T follicular helper cell (primary cell): ENCODE measurements around the gene C1S.
"Not testable (repeated sequence)": the region's sequence is repeated elsewhere in the genome, so short reads cannot be mapped to it uniquely, and the experiment has no call there.

Experiments used
- DNase-seq: peaks from one replicate; pipeline ENCODE4 v3.0.0-alpha.2; 2020; ENCODE audit warnings: low read depth

The C1S gene

DNA sequence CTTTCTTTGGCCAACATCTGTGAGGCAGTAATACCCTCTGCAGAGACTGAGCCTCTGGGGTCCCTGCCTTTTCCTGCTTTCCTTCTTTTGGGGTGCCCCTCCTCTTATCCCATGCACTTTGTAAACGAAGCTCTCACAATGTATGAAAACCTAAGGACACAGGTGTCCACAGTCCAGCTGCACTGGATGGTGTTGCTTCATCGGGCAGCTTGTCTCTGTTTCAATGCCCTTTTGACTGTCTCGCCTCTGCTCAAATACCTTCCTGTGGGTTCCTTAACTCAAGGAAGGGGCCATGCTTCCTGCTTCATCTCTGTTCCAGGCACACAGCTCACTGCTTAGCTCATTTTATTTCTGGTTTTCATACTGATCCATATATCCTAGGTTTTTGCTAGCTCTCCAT, 42.1 kb downstream of the C1S start:
- no peak for DNase-seq

- no peak for DNase-seq
Observed at GRCh38 chr12:7103837-7104584, 43.5 kb downstream of the C1S start.

DNA sequence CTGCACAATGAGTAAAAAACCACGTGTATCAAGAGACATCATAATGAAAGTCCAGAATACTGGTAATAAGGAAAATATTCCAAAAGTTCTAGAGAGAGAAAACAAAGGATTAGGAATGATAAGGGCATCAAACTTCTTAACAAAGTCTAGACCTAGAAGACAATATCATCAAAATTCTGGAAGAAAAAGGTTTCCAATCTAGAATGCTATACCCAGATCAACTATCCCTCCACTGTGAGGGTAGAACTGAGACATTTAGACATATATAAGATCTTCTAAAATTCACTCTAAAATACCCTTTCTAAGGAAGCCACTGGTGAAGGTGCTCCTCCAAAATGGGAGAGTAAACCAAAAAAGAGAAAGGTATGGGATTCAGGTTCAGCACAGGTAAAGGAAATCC, 45.6 kb downstream of the C1S start:
- no peak for DNase-seq

GRCh38 chr12:7107181-7107580, 46.7 kb downstream of the C1S start:
- DNase-seq, result not testable (repeated sequence)

DNA sequence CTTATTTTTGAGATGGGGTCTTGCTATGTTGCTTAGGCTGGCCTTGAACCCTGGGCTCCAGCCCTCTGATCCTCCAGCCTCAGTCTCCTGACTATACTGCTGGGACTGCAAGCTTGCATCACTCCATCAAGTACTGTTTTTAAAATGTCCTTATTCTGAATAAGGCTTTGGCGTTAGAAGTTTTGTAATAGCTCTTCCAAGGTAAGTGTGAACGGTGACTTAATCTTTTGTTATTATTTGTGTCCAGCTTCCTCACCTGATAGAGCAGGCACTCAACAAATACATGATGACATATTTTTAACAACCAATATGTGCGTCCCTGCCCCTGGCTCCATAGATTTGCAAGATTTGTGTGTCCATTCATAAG, 47.1 kb downstream of the C1S start:
- DNase-seq, result no peak

DNA sequence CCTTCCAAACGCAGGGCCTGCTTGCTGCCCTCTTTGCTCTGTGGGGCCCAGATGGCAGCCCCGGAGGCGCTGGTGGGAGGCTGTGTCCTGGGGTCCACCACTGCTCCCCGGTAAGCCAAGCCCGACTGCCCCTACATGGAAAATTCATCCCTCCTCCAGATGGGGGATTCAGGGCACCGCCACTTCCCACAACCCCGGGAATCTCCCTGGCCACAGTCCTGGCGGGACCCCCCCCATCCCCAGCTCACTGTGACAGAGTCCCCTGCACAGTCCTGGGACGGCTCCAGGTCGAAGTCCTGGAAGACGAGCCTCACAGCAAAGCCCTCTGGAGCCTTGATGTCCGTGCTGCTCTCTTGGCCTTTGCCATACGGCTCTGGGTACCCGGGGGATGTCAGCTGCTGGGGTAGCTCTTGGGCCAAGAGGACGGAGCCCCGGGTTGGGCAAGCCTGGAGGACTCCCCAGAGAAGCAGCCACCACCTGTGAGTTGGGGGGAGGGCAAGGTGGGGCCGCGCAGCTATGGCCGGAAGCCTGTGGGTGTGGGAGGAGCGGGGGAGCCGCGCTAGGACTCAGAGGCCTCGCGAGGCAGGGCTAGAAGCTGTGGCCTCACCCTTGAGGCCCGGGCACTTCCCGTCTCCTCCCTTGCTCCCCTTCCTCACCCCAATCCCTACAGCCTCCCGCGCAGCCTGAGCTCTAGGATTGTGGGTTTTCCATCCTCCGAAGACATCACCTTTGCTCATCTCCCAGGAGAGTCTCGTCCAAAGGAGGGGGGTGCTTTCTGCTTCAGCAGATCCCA, 47.7 kb downstream of the C1S start:
- peak; percentile 54 for DNase-seq

GRCh38 chr12:7108796-7109571, 48.5 kb downstream of the C1S start, which contains the start of gene C1RL:
Gene C1RL, minus strand, starts transcription at chr12:7109214. Its CDS starts 34 bp downstream, at chr12:7109180.
- DNase-seq, result peak; percentile 65

- DNase-seq, result no peak
Observed at GRCh38 chr12:7109572-7109920, 49.0 kb downstream of the C1S start.

DNA sequence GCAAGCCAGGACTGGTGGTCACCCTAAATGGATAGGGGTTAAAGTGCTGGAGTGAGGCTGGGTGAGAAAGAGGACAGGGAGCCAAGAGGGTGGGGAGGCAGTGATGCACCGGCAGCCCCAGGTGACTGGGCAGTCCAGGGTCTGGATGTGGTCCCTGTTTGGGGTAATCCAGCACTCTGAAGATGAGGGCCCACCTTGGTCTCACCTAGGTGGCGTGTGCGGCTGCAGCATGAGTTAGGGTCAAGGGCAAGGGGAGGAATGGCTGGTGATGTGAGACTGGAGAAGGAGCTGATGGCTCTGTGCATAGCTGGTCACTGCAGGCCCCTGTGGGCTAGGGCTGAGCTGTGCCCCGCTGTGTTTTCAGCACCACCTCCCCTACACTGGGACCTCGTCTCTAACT, 50.1 kb downstream of the C1S start:
- DNase-seq, result no peak

DNA sequence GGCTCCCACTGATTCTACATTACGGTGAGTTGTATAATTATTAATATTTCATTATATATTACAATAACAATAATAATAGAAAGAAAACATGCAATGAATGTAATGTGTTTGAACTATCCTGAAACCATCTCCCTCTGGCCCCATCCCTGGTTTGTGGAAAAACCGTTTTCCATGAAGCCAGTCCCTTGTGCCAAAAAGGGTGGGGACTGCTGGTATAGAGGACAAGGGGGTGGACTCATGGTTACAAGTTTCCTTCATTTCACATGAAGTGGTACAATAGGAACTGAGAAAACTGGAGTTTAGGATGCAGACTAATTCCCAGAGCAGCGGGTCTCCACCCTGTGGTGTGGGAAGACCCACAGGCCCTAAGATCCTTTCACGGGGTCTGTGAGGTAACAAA, 51.5 kb downstream of the C1S start:
- no peak for DNase-seq

- no peak for DNase-seq
Observed at GRCh38 chr12:7113389-7113871, 52.9 kb downstream of the C1S start.

GRCh38 chr12:7114008-7114407, 53.5 kb downstream of the C1S start:
- no peak for DNase-seq

- no peak for DNase-seq
Observed at GRCh38 chr12:7114851-7115250, 54.3 kb downstream of the C1S start.

DNA sequence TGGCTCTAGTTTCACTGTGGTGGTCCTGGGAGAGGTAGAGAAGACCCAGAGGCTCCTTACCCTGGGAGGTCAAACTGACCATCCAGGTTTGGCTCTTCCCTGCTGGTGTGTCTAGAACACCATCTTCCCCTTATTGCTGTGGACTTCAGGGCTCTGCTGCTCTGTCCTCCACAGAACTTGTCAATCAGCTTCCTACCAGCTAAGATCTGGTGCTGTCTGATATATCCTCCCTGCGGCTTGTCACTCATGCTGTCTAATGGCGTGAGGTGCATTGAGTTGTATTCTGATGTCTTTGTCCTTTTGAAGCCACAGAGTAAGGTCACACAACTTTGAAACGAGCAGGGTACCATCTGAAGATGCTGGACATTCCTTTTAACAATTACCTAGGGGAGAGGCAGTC, 55.7 kb downstream of the C1S start:
- no peak for DNase-seq

GRCh38 chr12:7116916-7117315, 56.4 kb downstream of the C1S start:
- DNase-seq, result no peak

DNA sequence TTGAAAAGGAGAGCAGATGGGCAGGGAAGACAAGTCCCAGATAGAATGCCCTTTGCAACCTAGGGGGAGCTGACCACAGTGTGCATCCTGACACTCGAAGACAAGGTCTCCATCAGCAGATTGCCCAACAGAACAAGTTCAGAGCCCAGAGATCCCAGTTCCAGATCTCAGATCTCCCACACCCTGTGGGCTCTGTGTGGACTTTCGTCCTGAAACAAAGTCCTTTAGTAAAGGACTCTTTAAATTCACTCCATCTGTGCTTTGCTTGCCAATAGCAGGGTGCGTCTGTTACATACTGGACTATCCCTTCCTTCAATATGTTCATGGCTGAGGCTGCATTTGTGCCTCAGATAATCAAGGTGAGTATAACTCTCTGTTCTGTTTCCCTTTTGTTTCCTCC, 57.2 kb downstream of the C1S start:
- DNase-seq, result no peak

- no peak for DNase-seq
Observed at GRCh38 chr12:7118881-7119280, 58.4 kb downstream of the C1S start.

GRCh38 chr12:7120166-7120565, 59.6 kb downstream of the C1S start:
- DNase-seq, result no peak
